Breast epithelium (tissue), 4 donors: Measurements from ENCODE around the gene PRDX5. TPM values are rescaled to one million over a fixed set of nuclear protein-coding genes. Genes with fewer than 3 reads are reported as not detected.

Experiments
- DNase-seq, 2 donors: peaks; one replicate each; pipeline ENCODE4 v3.0.0-alpha.2; 2019; ENCODE audit warnings: low spot score in 2 of 2
- H3K27ac ChIP-seq, 2 donors: fragments of 200-600 bp; sonication (generic) in 1 of 2; one replicate each; pipeline ENCODE4 v1.5.1; 2016 to 2019; ENCODE audit warnings: mild to moderate bottlenecking in 1 of 2
- H3K27me3 ChIP-seq, 2 donors: fragments of 200-600 bp; sonication (generic) in 1 of 2; one replicate each; pipeline versions ENCODE4 v1.5.1 to v1.6.0; 2017 to 2019; ENCODE audit warnings: control low read depth in 1 of 2, mild to moderate bottlenecking in 1 of 2
- H3K36me3 ChIP-seq: fragments of 200-600 bp; one replicate; pipeline ENCODE4 v1.5.1; 2019
- H3K4me1 ChIP-seq, 2 donors: fragments of 200-600 bp; sonication (generic); one replicate each; pipeline ENCODE4 v1.5.1; 2016 to 2019; ENCODE audit warnings: control low read depth in 1 of 2
- H3K4me3 ChIP-seq, 3 donors: fragments of 200-600 bp; sonication (generic); 1 replicate in 2 of 3; 2 replicates in 1 of 3; pipeline ENCODE4 v1.5.1; 2016 to 2019; ENCODE audit warnings: mild to moderate bottlenecking in 3 of 3, moderate library complexity in 2 of 3
- H3K9me3 ChIP-seq, 2 donors: fragments of 200-600 bp; sonication (generic) in 1 of 2; one replicate each; pipeline ENCODE4 v1.5.1; 2016 to 2019; ENCODE audit warnings: control low read depth in 1 of 2
- POLR2A ChIP-seq: fragments of 450-650 bp; IDR thresholded peaks from one replicate; pipeline ENCODE4 v1.6.1; 2016; ENCODE audit warnings: antibody characterized with exemption, mild to moderate bottlenecking, moderate library complexity
- POLR2AphosphoS5 ChIP-seq, 3 donors: sonication (generic); formaldehyde crosslinking; IDR thresholded peaks; one replicate each; pipeline ENCODE4 v1.6.1; 2017; ENCODE audit warnings: antibody characterized with exemption in 3 of 3
- intact Hi-C: fragments of 100-400 bp; cut with DNase I; formaldehyde crosslinking; loops from one replicate; pipeline ENCODE4 v1.15.1; 2023; ENCODE audit warnings: low total_unique reads
- total RNA-seq, 3 donors: library from RNA; depleted of rRNA; stranded (reverse); fragments of >200 nt; gene quantifications; one replicate each; pipeline ENCODE4 v1.1.0, GENCODE V29; 2016
- TF ChIP-seq, protein P1 (sequence below), 3 donors: fragments of 450-650 bp; IDR thresholded peaks; one replicate each; pipeline ENCODE4 v1.5.1; 2016 to 2017; ENCODE audit warnings: antibody characterized with exemption in 3 of 3, mild to moderate bottlenecking in 3 of 3, moderate library complexity in 3 of 3

Gene PRDX5
- total RNA-seq, 3 donors from 2014 or later, result 241 to 327 (median 262) TPM

DNA sequence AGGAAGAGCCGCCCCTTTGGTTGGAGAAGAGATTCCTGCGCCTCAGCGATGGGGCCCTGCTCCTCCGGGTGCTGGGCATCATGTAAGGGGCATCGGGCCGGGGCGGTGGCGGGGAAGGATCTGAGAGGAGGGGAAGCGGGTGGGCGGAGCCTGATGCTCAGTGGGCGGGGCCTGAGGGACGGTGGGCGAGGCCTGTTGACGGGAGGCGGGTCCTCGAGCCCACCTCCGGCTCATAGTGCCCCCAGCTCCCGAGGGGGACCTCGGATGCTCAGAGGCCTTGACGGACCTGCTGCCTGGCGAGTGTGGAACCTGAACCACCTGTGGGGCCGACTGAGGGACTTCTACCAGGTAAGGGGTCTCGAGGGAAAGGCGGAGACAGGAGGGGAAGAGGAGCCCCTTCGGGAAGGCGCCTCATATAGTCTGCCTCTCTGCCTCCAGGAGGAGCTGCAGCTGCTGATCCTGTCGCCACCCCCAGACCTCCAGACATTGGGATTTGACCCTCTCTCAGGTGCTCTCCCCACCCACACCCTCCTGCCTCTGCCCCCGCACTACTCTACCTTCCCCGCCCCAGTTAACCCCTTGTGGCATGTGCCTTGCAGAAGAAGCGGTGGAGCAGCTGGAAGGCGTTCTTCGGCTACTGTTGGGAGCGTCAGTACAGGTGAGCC lies 22.9 kb downstream of the PRDX5 start:
- Histone ChIP-seq H3K4me1 (peaks cover 0 to 4% of the 10 kb centered on the region in 2 donors), H3K4me3 (peak overlapping the region; percentile 24 to 37 (median 30)), H3K36me3 (no peaks in the 10 kb centered on the region), H3K27me3 (no peaks in the 10 kb centered on the region), H3K9me3 (no peaks in the 10 kb centered on the region), H3K27ac (peak overlapping the region; percentile 38 to 44)
- TF ChIP-seq POLR2A (no peak), POLR2AphosphoS5 (IDR thresholded peaks at IDR 0.05) (no peak)
- TF ChIP-seq, protein P1, sequence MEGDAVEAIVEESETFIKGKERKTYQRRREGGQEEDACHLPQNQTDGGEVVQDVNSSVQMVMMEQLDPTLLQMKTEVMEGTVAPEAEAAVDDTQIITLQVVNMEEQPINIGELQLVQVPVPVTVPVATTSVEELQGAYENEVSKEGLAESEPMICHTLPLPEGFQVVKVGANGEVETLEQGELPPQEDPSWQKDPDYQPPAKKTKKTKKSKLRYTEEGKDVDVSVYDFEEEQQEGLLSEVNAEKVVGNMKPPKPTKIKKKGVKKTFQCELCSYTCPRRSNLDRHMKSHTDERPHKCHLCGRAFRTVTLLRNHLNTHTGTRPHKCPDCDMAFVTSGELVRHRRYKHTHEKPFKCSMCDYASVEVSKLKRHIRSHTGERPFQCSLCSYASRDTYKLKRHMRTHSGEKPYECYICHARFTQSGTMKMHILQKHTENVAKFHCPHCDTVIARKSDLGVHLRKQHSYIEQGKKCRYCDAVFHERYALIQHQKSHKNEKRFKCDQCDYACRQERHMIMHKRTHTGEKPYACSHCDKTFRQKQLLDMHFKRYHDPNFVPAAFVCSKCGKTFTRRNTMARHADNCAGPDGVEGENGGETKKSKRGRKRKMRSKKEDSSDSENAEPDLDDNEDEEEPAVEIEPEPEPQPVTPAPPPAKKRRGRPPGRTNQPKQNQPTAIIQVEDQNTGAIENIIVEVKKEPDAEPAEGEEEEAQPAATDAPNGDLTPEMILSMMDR (IDR thresholded peaks at IDR 0.05), result no peak
- DNase-seq, result no peak
- intact Hi-C loops, result no loop called here

DNA sequence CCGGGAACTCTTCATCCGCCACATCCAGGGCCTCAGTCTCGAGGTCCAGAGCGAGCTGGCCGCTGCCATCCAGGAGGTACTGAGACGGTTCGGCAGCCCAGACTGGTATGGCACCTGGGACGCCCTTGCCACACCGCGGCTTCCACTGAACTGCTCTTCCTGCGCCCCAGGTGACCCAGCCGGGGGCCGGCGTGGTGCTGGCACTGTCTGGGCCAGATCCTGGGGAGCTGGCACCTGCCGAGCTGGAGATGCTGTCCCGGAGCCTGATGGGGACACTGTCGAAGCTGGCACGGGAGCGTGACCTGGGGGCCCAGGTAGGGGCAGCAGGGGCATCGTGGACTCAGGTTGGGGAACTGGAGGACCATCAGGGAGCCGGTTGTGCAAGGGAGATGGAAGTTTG lies 23.5 kb downstream of the PRDX5 start:
- Histone ChIP-seq H3K36me3 (no peaks in the 10 kb centered on the region), H3K9me3 (no peaks in the 10 kb centered on the region), H3K27me3 (no peaks in the 10 kb centered on the region), H3K4me3 (no peak overlapping the region), H3K4me1 (peaks cover 0 to 4% of the 10 kb centered on the region in 2 donors), H3K27ac (no peak overlapping the region)
- DNase-seq, result no peak
- TF ChIP-seq POLR2A (no peak), POLR2AphosphoS5 (IDR thresholded peaks at IDR 0.05) (no peak)
- TF ChIP-seq, protein P1 (IDR thresholded peaks at IDR 0.05), result no peak
- intact Hi-C loops, result no loop called here

DNA sequence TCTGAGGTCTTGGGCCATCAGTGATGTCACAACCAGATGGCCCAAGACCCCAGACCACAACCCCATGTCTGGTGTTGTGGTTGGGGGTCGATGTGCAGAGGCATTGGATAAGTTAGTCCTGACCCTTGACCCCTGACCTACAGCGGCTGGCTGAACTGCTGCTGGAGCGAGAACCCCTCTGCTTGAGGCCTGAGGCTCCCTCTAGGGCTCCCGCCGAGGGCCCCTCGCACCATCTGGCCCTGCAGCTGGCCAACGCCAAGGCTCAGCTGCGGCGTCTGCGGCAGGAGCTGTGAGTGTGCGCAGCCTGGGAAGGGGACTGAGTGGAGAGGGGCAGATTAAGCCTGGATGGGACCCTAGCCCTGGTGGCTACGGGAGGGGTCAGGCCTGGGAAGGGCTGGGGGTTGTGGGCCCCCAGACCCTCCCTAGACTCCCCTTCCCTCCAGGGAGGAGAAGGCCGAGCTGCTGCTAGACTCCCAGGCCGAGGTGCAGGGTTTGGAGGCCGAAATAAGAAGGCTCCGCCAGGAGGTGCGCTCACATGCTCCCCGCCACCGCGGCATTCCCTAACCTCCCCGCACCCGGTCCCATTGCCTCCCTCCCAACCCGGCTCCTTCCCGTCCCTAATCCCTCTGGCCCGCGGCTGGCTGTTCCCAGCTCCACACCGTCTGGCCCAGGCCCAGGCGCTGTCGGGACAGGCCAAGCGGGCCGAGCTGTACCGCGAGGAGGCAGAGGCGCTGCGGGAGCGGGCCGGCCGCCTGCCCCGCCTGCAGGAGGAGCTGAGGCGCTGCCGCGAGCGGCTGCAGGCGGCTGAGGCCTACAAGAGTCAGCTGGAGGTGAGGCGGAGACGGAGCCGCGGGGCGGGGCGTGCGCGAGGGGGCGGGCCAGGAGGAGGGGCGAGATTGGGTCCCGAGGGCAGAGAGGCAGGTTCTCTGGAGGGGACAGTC lies 24.2 kb downstream of the PRDX5 start:
- TF ChIP-seq, protein P1 (IDR thresholded peaks at IDR 0.05), result peak; percentile 25 to 34 (median 33)
- no peak for TF ChIP-seq POLR2A
- TF ChIP-seq POLR2AphosphoS5 (IDR thresholded peaks at IDR 0.05), result peak in 1 of 3 donors; percentile 59
- Histone ChIP-seq H3K27ac (peak overlapping the region; percentile 75 to 78), H3K4me1 (peaks cover 0 to 4% of the 10 kb centered on the region in 2 donors), H3K36me3 (no peaks in the 10 kb centered on the region), H3K27me3 (no peaks in the 10 kb centered on the region), H3K4me3 (peak overlapping the region; percentile 18 to 63 (median 44)), H3K9me3 (no peaks in the 10 kb centered on the region)
- intact Hi-C loops, result no loop called here
- peak; percentile 88 to 89 for DNase-seq

DNA sequence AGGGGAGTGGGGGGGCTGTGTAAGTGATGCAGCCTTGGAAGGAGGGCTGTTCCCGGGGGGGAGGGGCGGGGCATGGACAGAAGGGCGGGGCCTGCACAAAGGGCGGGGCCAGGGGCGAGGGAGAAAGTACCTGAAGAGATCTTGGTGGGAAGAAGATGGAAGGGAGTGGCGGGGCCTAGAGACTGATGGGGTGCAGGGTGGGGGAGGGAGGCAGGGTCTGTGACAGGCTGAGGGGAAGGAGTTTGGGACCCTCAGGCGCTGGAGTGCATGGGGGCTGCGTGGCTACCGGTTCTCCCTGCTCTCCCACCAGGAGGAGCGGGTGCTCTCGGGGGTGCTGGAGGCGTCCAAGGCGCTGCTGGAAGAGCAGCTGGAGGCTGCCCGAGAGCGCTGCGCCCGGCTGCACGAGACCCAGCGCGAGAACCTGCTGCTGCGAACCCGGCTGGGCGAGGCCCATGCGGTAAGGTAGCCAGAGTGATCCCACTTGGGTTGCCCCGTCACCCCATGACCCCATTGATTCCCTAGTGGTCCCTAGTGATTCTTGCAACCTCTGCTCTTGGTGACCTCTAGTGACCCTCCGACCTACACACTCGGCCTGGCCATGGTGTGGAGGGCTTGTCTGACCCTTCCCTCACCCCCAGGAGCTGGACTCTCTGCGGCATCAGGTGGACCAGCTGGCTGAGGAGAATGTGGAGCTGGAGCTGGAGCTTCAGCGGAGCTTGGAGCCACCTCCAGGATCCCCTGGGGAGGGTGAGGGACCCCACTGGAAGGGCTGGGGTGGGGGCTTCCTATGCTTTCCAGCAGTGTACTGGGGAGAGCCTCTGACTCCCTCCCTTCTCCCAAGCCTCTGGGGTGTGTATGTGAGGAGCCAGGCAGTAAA lies 25.2 kb downstream of the PRDX5 start:
- peak overlapping the region; percentile 75 to 78 for H3K27ac ChIP-seq
- TF ChIP-seq POLR2A, result no peak
- TF ChIP-seq, protein P1 (IDR thresholded peaks at IDR 0.05), result no peak
- TF ChIP-seq POLR2AphosphoS5 (IDR thresholded peaks at IDR 0.05), result no peak
- H3K4me3 ChIP-seq, result peak overlapping the region in 2 of 3 donors; percentile 44 to 63
- H3K9me3 ChIP-seq, result no peaks in the 10 kb centered on the region
- DNase-seq, result no peak
- peaks cover 0 to 4% of the 10 kb centered on the region in 2 donors for H3K4me1 ChIP-seq
- H3K36me3 ChIP-seq, result no peaks in the 10 kb centered on the region
- H3K27me3 ChIP-seq, result no peaks in the 10 kb centered on the region
- intact Hi-C loops, result no loop called here
